Endothelial cell (in vitro differentiated cells): ENCODE results near the gene LENG8. TPM values are rescaled to one million over a fixed set of nuclear protein-coding genes. Genes with fewer than 3 reads are reported as not detected.
"Not testable (repeated sequence)": the region's sequence is repeated elsewhere in the genome, so short reads cannot be mapped to it uniquely, and the experiment has no call there.

Source experiments
- DNase-seq: peaks from one replicate; pipeline ENCODE4 v3.0.0; 2021; ENCODE audit warnings: low spot score
- H3K27ac Mint-ChIP-seq: one replicate; pipeline ENCODE4 v1.8.0; 2021; ENCODE audit warnings: mixed read lengths, inconsistent platforms; ENCODE audit not compliant: unreplicated experiment
- H3K27me3 Mint-ChIP-seq: one replicate; pipeline ENCODE4 v1.8.0; 2021; ENCODE audit warnings: mild to moderate bottlenecking, moderate library complexity, mixed read lengths, inconsistent platforms; ENCODE audit not compliant: unreplicated experiment
- H3K36me3 Mint-ChIP-seq: one replicate; pipeline ENCODE4 v1.8.0; 2021; ENCODE audit warnings: mild to moderate bottlenecking, low read depth, mixed read lengths, inconsistent platforms; ENCODE audit not compliant: unreplicated experiment
- H3K4me1 Mint-ChIP-seq: one replicate; pipeline ENCODE4 v1.8.0; 2021; ENCODE audit warnings: mild to moderate bottlenecking, mixed read lengths, inconsistent platforms; ENCODE audit not compliant: unreplicated experiment
- H3K4me3 Mint-ChIP-seq: one replicate; pipeline ENCODE4 v1.8.0; 2021; ENCODE audit warnings: mild to moderate bottlenecking, mixed read lengths, inconsistent platforms; ENCODE audit not compliant: unreplicated experiment
- H3K9me3 Mint-ChIP-seq: one replicate; pipeline ENCODE4 v1.8.0; 2021; ENCODE audit warnings: mixed read lengths, inconsistent platforms; ENCODE audit not compliant: unreplicated experiment
- CTCF ChIP-seq: fragments of 200-600 bp; sonication (generic); IDR thresholded peaks from one replicate; pipeline ENCODE4 v1.5.0; 2021; ENCODE audit warnings: antibody characterized with exemption; ENCODE audit not compliant: unreplicated experiment
- total RNA-seq: library from RNA; stranded (reverse); fragmentation: NEBNext Ultra II Directional; extraction: Animal tissue kit (Norgen Biotek cat#: 25700); gene quantifications from one replicate; pipeline ENCODE4 v1.2.1, GENCODE V29; 2021; ENCODE audit not compliant: unreplicated experiment

Gene LENG8
- total RNA-seq, 1 donor from 2014 or later = 162 TPM

GRCh38 chr19:54464630-54465425, 15.8 kb downstream of the LENG8 start:
- no peak for TF ChIP-seq CTCF
- H3K27ac Mint-ChIP-seq = no peak overlapping the region
- H3K27me3 Mint-ChIP-seq = peaks cover 25% of the 10 kb centered on the region
- DNase-seq = peak; percentile 76
- H3K4me3 Mint-ChIP-seq = peak overlapping the region; percentile 91
- H3K36me3 Mint-ChIP-seq = peaks cover 13% of the 10 kb centered on the region
- H3K9me3 Mint-ChIP-seq = no peaks in the 10 kb centered on the region
- peaks cover 26% of the 10 kb centered on the region for H3K4me1 Mint-ChIP-seq

GRCh38 chr19:54465426-54466109, 16.6 kb downstream of the LENG8 start:
- peaks cover 25% of the 10 kb centered on the region for H3K27me3 Mint-ChIP-seq
- no peak overlapping the region for H3K27ac Mint-ChIP-seq
- no peak for DNase-seq
- H3K4me1 Mint-ChIP-seq = peaks cover 28% of the 10 kb centered on the region
- no peaks in the 10 kb centered on the region for H3K9me3 Mint-ChIP-seq
- H3K4me3 Mint-ChIP-seq = no peak overlapping the region
- no peak for TF ChIP-seq CTCF
- H3K36me3 Mint-ChIP-seq = peaks cover 13% of the 10 kb centered on the region

GRCh38 chr19:54466110-54466480, 17.1 kb downstream of the LENG8 start:
- not testable (repeated sequence) for H3K4me3 Mint-ChIP-seq, H3K27ac Mint-ChIP-seq, DNase-seq, H3K9me3 Mint-ChIP-seq
- H3K27me3 Mint-ChIP-seq = peaks cover 28% of the 10 kb centered on the region
- H3K36me3 Mint-ChIP-seq = peaks cover 13% of the 10 kb centered on the region
- peaks cover 27% of the 10 kb centered on the region for H3K4me1 Mint-ChIP-seq

- peak overlapping the region; percentile 26 for H3K27ac Mint-ChIP-seq
Observed at GRCh38 chr19:54469496-54469934, 20.5 kb downstream of the LENG8 start.

More at GRCh38 chr19:54469496-54469934, 20.5 kb downstream of the LENG8 start:
- TF ChIP-seq CTCF = no peak
- Mint-ChIP-seq H3K9me3 (no peaks in the 10 kb centered on the region), H3K36me3 (no peaks in the 10 kb centered on the region), H3K4me3 (no peak overlapping the region), H3K27me3 (peaks cover 17% of the 10 kb centered on the region), H3K4me1 (peaks cover 14% of the 10 kb centered on the region)
- DNase-seq = no peak
